GM18951 (cell line): ENCODE results near the gene MRPL22.
"Not testable (repeated sequence)": the region's sequence is repeated elsewhere in the genome, so short reads cannot be mapped to it uniquely, and the experiment has no call there.

Experiments
- POLR2A ChIP-seq: IDR thresholded peaks from 4 replicates; pipeline ENCODE4 v1.6.1; 2011; ENCODE audit warnings: mild to moderate bottlenecking; ENCODE audit not compliant: insufficient read length, insufficient read depth; ENCODE audit errors: extremely low read depth
- in situ Hi-C: fragments of 300-500 bp; cut with MboI; formaldehyde crosslinking; loops from one replicate; pipeline ENCODE4 v1.12.0; 2022; ENCODE audit warnings: low sequenced_read_pairs, mixed read lengths, inconsistent platforms; ENCODE audit not compliant: unreplicated experiment

MRPL22 gene

DNA sequence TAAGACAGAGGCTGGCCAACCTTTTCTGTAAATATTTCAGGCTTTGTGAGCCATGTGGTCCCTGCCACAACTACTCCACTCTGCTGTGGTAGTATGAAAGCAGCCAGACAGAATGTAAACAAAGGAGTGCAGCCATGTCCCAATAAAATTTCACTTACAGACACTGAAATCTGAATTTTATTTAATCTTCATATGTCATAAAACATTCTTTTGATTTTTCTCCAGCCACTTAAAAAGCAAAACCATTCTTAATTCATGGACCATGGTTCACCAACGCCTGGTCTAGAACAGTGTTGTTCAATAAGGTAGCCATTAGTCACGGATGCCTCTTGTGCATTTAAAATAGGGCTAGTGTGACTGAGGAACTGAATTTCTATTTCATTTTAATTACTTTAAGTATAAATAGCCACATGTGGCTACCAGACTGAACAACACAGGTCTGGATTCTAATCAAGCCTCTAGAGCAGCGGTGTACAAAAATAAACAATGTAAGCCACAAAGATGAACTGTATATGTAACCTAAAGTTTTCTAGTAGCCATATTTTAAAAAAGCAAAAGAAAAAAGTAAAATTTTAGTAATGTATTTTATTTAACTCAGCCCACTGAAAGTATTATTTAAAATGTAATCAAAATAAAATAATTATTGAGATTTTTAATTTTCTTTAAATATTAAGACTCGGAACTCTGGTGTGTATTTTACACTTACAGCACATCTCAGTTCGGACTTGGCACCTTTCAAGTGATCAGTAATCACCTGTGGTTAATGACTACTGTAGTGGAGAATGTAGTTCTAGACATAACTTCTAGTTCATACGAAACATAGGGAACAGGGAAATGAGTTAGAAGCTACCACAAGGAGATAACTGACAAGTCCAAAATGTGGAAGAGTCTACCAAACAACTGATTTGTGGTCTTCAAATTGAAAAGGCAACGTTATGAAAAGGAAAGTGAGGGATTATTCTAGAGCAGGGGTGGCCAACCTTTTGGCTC is 17.1 kb upstream of the MRPL22 start:
- no peak for TF ChIP-seq POLR2A
- in situ Hi-C loops: no loop called here

DNA sequence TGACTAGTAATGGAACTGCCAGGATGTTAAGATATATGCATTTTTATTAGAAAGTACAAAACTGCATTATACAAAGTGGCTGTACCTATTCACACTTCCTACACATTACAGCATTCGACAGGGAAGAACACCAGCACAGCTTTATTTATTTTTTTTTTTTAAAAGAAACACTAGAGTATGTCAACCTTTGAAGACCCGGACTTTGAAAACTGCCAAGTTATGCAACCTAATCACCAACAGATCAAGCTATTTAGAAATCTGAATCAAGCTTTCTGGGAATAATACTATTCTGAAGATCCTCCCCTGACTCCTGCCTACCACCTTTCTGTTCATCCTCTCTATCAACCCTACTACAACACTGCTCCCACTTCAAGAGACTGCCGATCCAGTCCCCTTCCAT is 7.3 kb upstream of the MRPL22 start:
- in situ Hi-C loops: no loop called here
- TF ChIP-seq POLR2A: no peak

DNA sequence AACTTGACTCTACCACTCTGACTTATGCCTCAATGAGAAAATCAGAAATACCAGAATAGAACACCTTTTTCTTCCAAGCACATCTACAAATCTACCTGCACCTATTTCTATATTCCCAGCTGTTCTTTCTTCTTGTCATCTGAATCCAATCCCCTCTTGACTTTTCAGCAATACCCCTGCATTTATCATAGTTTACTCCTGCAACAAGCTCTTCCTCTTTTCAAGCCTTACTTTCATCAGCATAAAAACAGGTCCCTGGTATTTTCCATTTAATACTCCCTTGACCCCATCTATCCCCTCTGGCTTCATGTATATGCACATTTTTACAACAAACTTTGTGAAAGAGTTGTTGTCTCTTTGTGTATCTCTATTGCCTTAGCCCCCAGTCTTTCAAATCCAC is 6.0 kb upstream of the MRPL22 start:
- no peak for TF ChIP-seq POLR2A
- in situ Hi-C loops: no loop called here

DNA sequence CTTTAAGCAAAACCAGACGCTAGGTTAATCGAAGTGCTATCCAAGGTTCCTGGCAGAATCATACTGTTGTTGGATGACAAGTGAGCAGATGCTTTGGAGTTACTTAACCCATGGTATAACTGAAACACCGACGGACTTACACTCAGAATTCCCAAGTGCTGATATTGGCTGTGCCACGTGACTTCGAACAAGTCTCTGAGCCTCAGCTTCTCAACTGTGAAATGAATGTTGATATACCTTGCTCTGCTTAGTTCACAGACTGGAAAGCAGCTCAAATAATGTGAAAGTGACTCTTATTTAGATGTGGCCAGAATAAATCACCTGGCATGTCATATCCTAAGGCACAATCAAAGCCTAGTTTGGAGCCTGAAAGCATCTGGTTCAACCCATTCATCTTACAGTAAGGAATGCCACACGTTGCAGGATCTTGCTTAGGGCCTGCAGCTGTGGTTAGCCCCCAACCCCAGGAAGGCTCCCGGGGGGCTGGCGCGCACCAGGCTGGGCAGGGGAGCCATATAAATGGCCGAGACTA is 3.6 kb upstream of the MRPL22 start:
- no peak for TF ChIP-seq POLR2A

DNA sequence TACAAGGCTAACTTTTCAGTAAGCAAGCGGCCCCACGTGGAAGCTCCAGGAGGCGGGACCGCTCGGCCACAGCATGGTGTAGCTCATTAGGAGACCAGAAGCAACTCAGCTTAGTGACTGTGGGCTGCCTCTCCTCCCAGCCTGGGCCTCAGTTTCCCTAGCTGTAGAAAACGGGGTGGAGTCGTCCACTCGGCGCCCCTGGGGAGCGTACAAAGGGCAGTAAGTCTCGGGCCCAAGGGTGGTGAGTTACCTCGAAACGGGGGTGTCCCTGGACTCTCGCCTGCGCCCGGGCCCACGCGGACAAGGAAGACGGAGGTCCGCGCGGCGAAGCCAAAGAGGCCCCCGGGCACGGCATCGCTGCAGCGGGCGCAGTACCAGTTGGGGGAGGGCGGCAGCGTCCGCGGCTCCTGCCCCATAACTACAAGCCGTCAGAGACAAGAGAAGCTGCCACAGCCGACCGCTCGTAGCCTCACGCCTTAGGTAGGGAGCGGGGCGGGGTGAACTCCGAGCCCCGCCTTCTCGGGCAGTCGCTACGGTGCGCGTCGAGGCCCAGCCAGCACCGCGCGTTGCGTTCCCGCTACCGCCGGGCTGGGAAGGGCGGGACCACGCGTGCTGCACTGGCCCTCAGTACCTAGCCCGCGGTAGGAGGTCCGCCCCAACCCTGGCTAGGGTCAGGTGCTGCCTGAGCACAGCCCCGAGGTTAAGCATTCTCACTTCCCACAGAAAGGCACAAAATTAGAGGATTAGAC is 3.0 kb upstream of the MRPL22 start, which contains the start of gene GEMIN5:
Gene GEMIN5 (minus strand): TSS at position 494 of the 749 bp plus-strand sequence. CDS start 78 bp downstream, at position 416.
- peak; percentile 81 for TF ChIP-seq POLR2A
- in situ Hi-C loops: no loop called here

More for the DNA sequence above, 3.6 kb upstream of the MRPL22 start:
- in situ Hi-C loops: no loop called here

DNA sequence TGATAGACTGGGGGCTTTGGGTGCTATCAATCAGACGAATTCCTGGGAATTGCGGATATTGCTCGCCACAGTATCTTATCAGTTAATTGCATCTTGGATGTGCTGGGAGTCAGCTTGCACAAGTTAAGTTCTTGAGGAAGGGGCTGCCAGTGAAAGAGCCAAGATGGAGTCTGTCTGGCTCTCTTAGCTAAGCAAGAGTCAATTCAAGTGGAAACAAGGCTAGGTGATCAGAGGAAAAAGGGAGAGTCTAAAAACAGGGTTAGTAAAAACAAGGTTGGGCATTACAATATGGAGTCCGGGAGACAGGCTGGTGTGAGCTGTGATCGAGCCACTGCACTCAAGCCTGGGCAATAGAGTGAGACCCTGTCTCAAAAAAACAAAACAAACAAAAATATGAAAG is 1.5 kb upstream of the MRPL22 start:
- in situ Hi-C loops: not testable (repeated sequence)

DNA sequence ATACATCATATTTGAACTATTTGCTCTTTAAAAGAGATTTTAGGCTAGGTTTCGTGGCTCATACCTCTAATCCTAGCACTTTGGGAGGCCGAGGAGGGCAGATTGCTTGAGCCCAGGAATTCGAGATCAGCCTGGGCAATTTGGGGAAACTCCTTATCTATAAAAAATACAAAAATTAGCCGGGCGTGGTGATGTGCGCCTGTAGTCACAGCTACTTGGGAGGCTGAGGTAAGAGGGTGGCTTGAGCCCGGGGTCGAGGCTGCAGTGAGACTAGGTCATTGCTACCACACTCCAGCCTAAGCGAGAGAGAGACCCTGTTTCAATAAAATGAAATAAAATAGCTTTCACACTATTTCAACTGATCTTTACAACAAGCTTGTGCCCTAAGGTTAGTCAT is 500 bp upstream of the MRPL22 start:
- in situ Hi-C loops: no loop called here
- no peak for TF ChIP-seq POLR2A

DNA sequence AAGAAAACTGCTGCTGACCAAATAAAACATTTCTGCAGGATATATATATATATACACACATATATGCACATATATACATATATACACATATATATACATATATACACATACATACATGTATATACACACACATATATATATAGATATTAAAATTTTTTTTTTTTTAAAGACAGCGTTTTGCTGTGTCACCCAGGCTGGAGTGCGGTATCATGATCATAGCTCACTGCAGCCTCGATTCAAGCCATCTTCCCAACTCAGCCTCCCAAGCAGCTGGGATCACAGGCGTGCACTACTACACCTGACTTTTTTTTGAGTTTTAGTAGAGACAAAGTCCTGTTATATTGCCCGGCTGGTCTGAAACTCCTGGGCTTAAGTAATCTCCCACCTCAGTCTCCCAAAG is 2.7 kb downstream of the MRPL22 start:
- in situ Hi-C loops: no loop called here
- TF ChIP-seq POLR2A: no peak

DNA sequence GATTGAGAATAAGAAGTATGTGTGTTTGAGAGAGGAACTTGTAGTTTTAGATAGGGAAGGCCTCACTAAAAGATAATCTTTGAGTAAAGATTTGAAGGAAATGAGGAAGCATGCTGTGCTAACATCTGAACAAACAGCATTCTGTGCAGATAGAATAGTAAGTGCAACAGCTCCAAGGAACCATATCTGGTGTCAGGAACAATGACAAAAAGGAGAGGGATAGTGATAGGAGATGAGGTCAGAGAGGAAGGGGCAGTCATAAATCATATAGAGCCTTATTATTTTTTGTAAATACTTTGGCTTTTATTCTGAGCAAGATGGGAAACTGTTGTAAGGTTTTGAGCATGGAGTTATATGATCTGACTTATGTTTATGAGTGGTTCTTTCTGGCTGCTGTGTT is 3.8 kb downstream of the MRPL22 start:
- TF ChIP-seq POLR2A: no peak
- in situ Hi-C loops: no loop called here

DNA sequence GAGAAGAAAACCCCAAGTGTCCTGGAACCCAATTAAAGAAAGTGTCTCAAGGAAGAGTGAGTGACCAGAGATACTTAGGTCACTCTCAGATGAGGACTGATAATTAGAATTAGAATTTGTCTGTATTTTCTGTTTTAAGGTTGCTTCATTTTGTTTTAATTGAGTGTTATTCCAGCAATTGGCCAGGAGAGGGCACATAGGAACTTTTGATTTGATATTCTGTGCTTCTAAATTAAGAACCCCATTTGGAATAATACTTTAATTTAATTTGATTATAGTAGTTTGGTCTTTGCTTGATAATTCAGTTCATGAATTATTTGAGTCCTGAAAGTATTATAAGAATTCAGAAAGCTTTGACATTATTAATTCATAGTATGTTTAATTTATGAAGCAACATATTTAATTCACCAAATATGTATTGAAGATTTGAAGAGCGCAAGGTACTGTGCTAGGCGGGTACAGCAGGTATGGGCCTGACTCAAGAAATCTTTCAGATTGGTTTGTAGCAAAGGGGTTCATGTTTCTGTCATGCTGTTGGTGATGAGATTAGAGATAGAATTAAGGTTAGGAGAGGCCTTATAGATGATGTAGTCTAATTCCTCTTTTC is 4.9 kb downstream of the MRPL22 start:
- no peak for TF ChIP-seq POLR2A
- in situ Hi-C loops: no loop called here

DNA sequence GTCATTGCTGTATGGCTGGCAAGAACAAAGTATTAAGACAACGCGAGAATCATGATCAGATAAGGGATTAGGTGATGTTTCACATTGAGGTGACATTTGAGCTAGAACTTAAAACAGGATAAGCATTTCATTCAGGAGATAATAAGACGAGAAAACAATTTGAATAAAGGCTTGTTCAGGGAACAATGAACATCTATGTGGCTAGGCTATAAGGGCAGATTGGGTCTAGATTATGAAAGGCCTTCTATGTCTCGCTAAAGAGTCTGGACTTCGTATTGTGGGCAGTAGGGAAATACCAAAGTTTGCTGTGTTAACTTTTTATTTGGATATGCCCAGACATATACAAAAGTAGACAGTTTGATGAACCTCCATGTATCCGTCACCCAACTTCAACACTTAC is 6.9 kb downstream of the MRPL22 start:
- TF ChIP-seq POLR2A: no peak
- in situ Hi-C loops: no loop called here

DNA sequence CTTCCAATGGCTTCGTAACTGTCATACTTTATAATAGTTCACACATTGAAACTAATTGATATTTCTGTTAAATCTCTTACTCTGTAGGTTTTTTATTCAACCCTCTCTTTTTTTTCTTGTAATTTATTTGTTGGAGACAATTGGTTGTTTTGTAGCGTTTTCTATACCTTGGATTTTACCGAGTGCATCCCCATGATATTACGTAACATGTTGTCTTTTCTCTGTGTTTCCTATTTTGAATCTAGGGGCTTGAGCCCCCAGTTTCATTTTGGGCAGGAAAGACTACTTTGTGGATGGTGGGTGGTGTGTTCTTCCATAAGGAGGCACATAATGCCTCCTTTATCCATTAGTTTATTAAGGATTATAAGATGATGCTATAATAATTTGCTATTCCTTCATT is 7.4 kb downstream of the MRPL22 start:
- in situ Hi-C loops: no loop called here
- TF ChIP-seq POLR2A: no peak

DNA sequence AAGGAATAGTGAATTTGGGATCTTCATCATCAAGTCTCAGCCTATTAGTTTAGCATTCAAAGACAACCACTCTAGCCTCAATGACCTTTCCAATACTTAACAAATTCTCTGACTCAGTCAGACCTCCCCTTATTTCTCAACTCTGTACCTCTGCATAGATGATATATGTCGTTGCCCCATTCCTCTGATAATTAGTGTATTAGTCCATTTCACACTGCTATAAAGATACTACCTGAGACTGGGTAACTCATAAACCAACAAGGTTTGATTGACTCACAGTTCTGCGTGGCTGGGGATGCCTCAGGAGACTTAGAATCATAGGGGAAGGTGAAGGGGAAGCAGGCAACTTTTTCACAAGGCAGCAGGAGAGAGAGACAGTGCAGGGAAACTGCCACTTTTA is 8.9 kb downstream of the MRPL22 start:
- in situ Hi-C loops: no loop called here
- no peak for TF ChIP-seq POLR2A
